ENCODE results near the gene A2M.

GRCh38 chr12:9143137-9143536 lies 27.4 kb upstream of the A2M start:
- TF ChIP-seq EZH2 (IDR thresholded peaks at IDR 0.05; ENCODE audit: borderline replicate concordance) (no peak), CTCF (IDR thresholded peaks at IDR 0.05; ENCODE audit: poor library complexity) (no peak)
